ENCODE results near the gene IMPACT. TPM values are rescaled to one million over a fixed set of nuclear protein-coding genes. Genes with fewer than 3 reads are reported as not detected.

The IMPACT gene
- total RNA-seq, 4 donors from 2014 or later: 10.0 to 38.5 (median 20.1) TPM

DNA sequence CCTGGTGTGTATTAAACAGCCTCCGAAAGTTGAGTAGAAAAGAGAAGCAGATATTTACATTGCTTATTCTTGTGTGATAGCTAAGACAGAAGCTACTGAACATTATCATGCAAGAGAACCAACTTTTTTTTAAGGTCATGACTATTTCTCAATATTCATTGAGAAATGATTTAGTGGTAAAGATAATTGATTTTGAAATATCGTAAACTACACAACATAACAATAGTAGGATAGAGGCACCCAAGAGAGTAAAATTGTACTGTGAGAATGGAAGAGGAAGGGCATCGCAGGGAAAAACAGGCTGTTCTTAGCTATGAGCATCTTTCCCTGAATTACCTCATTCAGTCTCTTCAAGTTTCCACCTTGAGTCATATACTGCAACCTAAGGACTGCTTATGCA lies 59.2 kb downstream of the IMPACT start:
- TF ChIP-seq CTCF (IDR thresholded peaks at IDR 0.05) (no peak), POLR2A (IDR thresholded peaks at IDR 0.05) (no peak)
- intact Hi-C loops (cut with DNase I): loop anchor here (5.0 kb wide), 1 partner anchor 128 kb away; no protein-coding TSS in a partner anchor
- Histone ChIP-seq H3K4me1 (peaks cover 0 to 7% (median 0%) of the 10 kb centered on the region in 3 donors), H3K27ac (no peak overlapping the region), H3K36me3 (no peaks in the 10 kb centered on the region), H3K4me3 (no peak overlapping the region), H3K9me3 (no peaks in the 10 kb centered on the region), H3K27me3 (peaks cover 0 to 8% (median 0%) of the 10 kb centered on the region in 4 donors)
- no peak for DNase-seq
- WGBS, 2 donors: 90 to 96% methylated on average over 3 of the region's 3 CpGs

GRCh38 chr18:24486684-24487083 lies 60.2 kb downstream of the IMPACT start:
- 36 to 67% methylated on average over 9 of the region's 9 CpGs for WGBS, 2 donors
- Histone ChIP-seq H3K36me3 (no peaks in the 10 kb centered on the region), H3K9me3 (no peaks in the 10 kb centered on the region), H3K27ac (no peak overlapping the region), H3K27me3 (peaks cover 0 to 8% (median 0%) of the 10 kb centered on the region in 4 donors), H3K4me3 (no peak overlapping the region), H3K4me1 (peaks cover 0 to 7% (median 0%) of the 10 kb centered on the region in 3 donors)
- DNase-seq: no peak
- intact Hi-C loops (cut with DNase I): loop anchor here (5.0 kb wide), 1 partner anchor 129 kb away; no protein-coding TSS in a partner anchor
- TF ChIP-seq POLR2A (IDR thresholded peaks at IDR 0.05) (no peak), CTCF (IDR thresholded peaks at IDR 0.05) (no peak)

DNA sequence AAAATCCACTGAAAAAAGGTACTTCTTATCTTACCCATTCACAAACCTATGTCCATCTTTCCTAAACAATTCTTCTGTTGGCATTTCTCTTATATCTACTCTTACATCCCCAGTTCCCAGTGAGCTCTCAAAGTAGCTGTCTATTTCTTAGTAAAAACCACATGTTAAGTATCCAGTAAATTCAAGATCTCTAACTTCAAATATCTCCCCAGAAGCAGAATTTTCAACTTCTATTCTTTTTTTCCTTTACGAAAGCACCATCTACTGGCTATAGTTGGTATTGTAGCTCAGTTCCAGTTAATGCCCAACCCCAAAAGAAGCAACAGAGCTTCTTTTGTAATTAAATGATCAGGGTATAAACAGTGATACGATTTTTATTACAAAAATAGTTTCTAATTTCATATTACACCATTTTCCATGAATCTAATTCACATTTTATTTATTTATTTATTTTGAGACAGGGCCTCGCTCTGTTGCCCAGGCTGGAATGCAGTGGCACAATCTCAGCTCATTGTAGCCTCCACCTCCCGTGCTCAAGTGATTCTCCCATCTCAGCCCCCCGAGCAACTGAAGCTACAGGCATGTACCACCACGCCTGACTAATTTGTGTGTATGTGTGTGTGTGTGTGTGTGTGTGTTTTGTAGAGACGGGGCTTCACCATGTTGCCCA lies 62.5 kb downstream of the IMPACT start:
- H3K9me3 ChIP-seq: no peaks in the 10 kb centered on the region
- H3K27ac ChIP-seq: no peak overlapping the region
- DNase-seq: no peak
- intact Hi-C loops (cut with DNase I): loop anchor here (5.0 kb wide), 1 partner anchor 132 kb away; no protein-coding TSS in a partner anchor
- H3K36me3 ChIP-seq: no peaks in the 10 kb centered on the region
- H3K4me1 ChIP-seq: peaks cover 0 to 7% (median 0%) of the 10 kb centered on the region in 3 donors
- H3K27me3 ChIP-seq: peaks cover 0 to 8% (median 0%) of the 10 kb centered on the region in 4 donors
- H3K4me3 ChIP-seq: no peak overlapping the region
- WGBS, 2 donors: 24 to 29% methylated on average over 3 to 6 of the region's 7 CpGs
- TF ChIP-seq POLR2A (IDR thresholded peaks at IDR 0.05): no peak
- peak; percentile 57 to 85 (median 74) for TF ChIP-seq CTCF (IDR thresholded peaks at IDR 0.05)

DNA sequence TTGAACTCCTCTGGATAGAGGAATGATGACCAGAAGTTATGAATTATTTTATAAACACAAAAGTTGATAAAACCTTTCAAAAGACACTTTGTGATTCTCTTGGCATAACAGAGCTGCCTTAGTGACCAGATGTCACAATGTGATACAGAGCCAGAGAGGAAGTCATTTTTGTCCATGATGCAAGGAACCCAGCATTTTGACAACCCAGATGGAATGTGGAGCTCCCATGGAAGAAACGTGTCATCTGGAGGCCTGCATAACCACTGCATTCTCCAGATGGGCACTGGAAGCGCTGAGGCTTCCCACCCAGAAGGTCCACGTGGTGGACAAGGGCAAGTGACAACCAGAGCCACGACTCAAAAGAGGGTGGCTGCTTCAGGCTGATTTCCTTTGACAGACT lies 64.1 kb downstream of the IMPACT start:
- intact Hi-C loops (cut with DNase I): no loop called here
- DNase-seq: no peak
- H3K36me3 ChIP-seq: no peaks in the 10 kb centered on the region
- H3K9me3 ChIP-seq: no peaks in the 10 kb centered on the region
- no peak overlapping the region for H3K27ac ChIP-seq
- no peak overlapping the region for H3K4me3 ChIP-seq
- WGBS, 2 donors: 54 to 83% methylated on average over 2 to 4 of the region's 4 CpGs
- H3K4me1 ChIP-seq: peaks cover 0 to 7% (median 0%) of the 10 kb centered on the region in 3 donors
- H3K27me3 ChIP-seq: peaks cover 0 to 8% (median 0%) of the 10 kb centered on the region in 4 donors
- no peak for TF ChIP-seq CTCF (IDR thresholded peaks at IDR 0.05)
- no peak for TF ChIP-seq POLR2A (IDR thresholded peaks at IDR 0.05)

Measured in esophagus squamous epithelium (tissue), 5 donors.